Measurements from ENCODE around the gene AGPS.
"Not testable (repeated sequence)": the region's sequence is repeated elsewhere in the genome, so short reads cannot be mapped to it uniquely, and the experiment has no call there.

- not testable (repeated sequence) for TF ChIP-seq HDAC2 (IDR thresholded peaks at IDR 0.05); FOSL2 (IDR thresholded peaks at IDR 0.05); FOSL2 (CRISPR knock-in tag; IDR thresholded peaks at IDR 0.05); CTCF (IDR thresholded peaks at IDR 0.05); KDM5A (IDR thresholded peaks at IDR 0.05); KDM1A (IDR thresholded peaks at IDR 0.05; ENCODE audit: low read depth); ESRRA (IDR thresholded peaks at IDR 0.05; ENCODE audit: borderline replicate concordance, low read length); REST (IDR thresholded peaks at IDR 0.05); RCOR1 (IDR thresholded peaks at IDR 0.05; ENCODE audit: low read depth, low read length); PHF8 (IDR thresholded peaks at IDR 0.05; ENCODE audit: borderline replicate concordance, low read depth); POLR2A (IDR thresholded peaks at IDR 0.05; ENCODE audit: low read length)
Measured at GRCh38 chr2:177551360-177551759, 158.8 kb downstream of the AGPS start.
